IPS DF 4.7 (cell line): ENCODE measurements around the gene MORN1.

Experiments used
- DNase-seq: peaks from one replicate; pipeline ENCODE4 v3.0.0-alpha.2; 2013; ENCODE audit warnings: low spot score; ENCODE audit errors: extremely low read depth

The MORN1 gene

GRCh38 chr1:2352341-2352896 is 38.9 kb downstream of the MORN1 start:
- no peak for DNase-seq

DNA sequence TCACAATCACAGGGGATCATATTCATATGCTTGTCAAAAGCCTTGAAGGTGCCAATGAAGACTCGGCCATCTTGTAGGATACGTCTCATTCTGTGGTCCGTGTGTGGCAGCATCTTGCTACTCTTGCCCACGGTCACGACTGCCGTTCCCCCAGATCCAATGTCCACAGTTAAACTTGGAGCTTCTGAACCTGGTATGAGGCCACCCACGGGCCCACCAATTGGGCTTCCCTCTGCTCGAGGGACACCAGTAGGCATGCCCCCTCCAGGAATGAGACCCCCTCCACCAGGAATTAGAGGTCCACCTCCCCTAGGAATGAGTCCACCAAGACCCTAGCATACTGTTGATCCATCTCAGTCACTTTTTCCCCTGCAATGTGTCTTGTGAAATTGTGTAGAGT is 39.6 kb downstream of the MORN1 start:
- DNase-seq, result no peak

- DNase-seq, result no peak
Measured at GRCh38 chr1:2350911-2351655, 40.3 kb downstream of the MORN1 start.

DNA sequence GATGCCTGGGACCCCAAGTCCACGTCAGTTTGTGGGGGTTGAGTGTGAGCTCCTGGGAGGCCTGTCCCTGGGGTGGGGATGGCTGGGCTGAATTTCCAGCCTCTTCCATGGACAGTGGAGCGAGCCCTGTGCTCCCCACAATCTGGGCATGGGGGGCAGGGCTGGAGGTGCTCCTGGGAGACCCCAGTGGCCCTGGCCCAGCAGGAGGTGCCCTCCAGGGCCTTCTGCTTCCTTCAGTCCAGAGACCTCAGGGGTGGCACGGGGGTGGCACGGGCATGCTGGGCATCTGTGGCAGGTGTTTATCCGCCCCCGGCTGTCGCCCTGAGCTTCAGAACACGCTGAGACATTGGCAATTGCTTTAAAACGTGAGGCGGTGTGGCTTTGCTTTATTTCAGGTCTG is 40.9 kb downstream of the MORN1 start:
- DNase-seq, result no peak

GRCh38 chr1:2349806-2350205 is 41.5 kb downstream of the MORN1 start:
- DNase-seq, result no peak

DNA sequence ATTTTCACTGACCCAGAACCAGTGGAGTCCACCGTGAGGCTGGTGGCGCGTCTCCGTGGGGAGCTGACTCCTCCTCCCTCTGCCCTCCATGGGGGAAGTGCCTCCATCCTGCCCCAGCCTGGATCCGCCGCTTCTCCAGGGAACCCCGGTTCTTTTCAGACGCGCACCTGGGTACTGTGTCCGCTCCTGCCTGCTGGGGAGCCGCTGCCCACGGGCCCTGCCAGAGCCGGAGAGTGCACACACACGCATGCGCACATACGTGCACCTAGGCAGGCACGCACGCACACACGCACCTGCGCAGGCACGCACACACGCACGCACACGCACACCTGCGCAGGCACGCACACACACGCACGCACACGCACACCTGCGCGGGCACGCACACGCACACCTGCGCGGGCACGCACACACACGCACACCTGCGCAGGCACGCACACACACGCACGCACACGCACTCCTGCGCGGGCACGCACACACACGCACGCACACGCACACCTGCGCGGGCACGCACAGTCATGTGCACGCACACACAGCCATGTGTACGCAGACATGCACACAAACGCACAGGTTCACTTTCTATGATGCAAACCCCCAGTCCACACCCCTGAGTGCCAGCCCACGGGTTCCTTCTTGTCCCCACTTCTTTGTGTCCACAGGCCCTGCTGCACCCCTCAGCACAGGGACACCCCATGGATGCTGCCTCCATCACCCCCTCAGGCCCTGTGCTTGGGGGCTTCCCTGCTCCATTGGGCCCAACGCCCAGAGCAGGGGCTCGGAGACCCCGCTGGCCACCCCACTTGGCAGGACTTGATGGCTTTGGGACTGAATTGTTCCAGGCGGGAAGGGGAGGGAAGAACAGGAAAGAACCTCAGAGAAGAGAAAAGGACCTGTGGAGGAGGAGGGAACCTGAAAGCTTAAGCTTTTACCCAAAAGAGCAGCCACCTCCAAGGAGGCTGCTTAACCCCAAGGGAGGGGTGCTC is 42.7 kb downstream of the MORN1 start:
- DNase-seq, result no peak

GRCh38 chr1:2347896-2348295 is 43.5 kb downstream of the MORN1 start:
- DNase-seq, result no peak

- DNase-seq, result no peak
Measured at GRCh38 chr1:2347409-2347785, 44.0 kb downstream of the MORN1 start.

DNA sequence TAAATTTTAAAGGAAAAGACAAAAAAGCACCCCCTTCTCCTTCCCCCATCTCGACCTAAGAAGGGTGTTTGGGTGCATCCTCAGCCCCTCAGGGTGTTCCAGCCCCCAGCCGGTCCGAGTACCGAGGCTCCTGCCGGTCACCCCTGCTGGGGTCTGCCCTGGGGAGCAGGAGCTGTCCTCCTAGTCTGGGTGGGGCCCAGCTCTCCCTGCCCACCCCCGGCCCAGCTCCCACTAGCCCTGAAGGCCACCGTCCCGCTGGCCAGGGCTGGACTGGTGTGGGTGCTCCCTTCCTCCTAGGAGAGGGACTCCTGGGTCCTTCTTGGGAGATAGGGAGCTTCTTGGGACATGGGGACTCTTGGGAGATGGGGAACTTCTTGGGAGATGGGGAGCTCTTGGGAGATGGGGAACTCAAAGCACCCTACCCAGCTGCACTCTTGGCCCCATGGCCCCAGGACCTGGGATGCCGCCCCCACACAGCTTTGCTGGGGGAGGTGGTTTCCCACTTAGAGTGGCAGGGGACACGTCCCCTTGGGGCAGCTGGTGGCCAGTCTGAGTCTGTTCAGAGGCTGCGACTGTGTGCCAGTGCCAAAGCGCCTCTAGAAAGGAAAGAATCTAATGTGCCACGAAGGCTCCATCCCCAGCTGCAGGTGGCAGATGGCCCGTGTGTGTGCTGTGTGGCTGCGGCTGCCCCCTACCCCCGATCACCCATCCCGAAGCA is 44.5 kb downstream of the MORN1 start:
- DNase-seq, result no peak

DNA sequence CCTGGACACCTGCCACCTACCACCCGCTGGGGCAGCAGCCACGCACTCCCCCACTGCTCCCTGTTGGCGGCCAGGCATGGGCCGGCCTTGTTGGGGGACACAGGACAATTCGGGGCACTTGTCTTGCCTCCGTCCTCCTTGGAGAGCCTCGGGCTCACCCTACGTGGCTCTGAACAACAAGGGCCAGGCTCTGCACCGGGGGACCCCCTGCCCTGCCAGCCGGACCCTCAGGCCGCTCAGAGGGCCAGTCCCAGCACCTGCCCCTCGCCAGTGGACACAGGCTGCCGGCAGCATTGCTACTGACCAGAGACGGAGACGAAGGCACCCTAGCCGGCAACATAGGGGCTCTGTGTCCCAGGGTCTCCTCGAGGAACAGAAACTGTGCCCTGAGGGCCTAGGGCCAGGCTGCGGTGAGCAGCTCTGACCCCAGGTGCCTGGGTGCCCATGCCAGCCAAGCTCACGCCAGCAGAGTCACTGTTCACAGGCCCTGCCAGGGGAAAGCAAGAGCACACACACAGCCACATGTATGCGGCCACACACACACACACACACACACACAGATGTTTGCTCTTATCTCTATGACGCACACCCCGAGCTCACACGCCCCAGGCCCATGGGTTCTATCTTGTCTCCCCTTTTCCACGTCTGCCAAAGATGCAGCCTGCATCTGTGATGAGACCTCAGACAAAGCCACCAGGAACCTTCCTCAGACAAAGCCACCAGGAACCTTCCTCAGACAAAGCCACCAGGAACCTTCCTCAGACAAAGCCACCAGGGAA is 45.9 kb downstream of the MORN1 start:
- no peak for DNase-seq

DNA sequence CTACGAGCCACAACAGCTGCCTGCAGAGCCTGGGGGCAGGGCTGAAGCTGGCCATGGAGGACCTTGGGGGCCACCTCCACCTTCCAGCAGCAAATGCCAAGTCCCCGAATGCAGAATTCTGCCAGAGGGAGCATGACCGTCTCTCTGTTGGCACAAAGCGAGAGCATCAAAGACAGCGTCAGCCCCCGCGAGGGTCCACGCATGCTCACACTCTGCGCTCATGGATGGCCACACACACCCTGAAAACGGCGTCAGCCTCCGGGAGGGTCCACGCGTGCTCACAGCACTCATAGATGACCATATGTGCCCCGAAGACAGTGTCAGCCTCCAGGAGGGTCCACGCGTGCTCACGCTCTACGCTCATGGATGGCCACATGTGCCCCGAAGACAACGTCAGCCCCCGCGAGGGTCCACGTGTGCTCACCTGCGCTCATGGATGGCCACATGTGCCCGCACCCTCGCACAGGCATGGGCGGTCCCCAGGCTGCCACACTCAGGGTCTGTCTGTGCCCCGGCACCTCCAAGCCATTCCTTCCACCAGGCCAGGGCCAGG is 46.5 kb downstream of the MORN1 start:
- no peak for DNase-seq

- DNase-seq, result no peak
Measured at GRCh38 chr1:2344121-2344681, 47.2 kb downstream of the MORN1 start.

DNA sequence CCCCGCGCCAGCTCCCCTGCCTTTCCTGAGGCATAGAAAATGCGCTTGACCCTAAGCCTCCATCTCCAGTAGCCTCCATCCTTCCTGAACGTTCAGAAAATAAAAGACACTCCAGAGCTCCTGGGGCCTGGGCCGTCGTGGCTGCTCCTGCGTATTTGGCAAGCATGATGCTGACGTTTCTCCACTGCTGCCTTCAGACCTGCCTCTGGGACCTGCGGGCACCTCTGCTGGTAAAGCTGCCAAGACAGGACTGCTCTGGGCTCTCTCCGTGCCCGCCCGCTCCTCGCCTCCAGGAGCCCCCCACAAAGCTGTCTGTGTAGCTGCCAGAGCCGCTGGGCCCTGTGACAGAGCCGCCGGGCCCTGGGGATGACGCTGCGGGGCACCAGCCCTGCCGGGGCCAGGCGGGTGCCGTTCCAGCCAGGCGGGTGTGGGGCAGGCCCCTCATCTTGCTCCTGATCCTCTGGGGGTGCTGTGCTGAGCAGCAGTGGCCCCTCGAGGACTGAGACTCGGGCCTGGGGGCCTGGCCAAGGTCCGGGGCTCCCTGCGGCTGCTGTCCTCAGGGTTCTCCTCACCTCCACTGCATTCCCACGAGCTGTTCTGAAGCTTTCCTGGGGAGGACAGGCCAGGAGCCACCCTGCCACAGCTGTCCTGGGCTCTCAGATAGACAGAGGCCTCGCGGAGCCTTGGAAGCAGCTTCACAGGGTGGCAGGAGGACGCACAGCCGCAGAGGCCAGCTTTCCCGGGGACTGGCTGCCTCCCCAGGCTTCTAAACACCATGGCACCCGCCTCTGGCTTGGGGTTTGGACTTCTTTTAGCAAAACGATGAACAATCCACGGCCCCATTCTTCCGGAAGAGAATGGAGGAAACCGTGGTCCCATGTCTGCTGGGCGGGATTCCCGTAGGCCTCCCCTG is 48.1 kb downstream of the MORN1 start:
- no peak for DNase-seq

DNA sequence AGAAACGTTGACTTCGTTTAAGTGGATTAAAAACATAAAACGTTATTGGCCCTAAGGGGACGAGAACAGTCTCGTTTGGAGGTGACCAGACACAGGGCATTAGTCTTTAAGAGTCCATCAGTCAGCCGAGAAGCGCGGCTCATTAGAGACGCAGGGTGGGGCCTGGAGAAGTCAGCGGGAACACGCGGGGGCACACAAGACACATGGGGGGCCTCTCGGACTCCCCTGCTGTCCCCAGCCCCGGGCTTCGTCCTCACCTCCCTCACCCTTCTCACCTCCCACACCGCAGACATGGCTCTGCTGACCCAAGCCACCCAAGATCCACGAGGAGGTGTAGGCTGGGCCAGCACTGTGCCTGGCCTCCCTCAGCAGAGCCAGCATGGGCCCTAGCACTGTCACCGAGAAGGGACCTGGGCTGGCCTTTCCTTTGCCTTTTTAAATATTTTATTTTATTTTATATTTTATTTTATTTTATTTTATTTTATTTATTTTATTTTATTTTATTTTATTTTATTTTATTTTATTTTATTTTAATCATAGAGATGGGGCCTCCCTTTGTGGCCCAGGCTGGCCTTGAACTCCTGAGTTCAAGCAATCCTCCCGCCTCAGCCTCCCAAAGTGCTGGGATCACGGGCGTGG is 48.9 kb downstream of the MORN1 start:
- no peak for DNase-seq

DNA sequence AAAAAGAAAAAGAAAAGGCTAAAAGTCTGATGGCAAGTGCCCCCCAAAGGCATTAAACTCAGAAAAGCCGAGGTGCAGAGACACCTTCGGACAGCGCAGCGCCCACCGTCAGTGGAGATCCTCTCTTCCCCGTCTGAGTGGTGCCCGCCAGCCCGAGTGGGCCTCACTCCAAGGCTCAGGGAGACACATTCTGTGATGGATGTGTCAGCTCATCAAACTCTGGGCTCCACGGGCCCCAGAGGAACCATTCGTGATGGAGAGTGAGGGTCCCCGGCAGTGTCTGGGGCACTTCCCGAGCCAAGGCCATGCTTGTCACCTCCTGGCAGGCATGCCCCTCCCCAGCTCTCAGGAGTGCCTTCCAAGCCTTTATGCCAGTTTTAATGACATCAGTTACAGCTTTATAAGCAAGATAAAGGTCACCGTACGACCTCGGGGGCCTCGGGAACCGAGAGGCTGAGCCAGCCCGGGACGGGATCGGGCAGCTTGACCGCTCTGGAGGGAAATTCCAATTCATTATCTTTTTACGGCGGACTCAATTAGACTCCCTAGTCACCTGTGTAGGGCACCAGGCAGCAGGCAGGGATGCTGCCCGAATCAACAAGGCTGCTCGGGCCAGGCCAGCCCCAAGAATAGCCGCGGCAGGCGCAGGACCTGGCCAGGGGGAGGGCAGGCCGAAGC is 49.5 kb downstream of the MORN1 start:
- DNase-seq, result no peak

- DNase-seq, result no peak
Measured at GRCh38 chr1:2340918-2341254, 50.5 kb downstream of the MORN1 start.

- DNase-seq, result no peak
Measured at GRCh38 chr1:2340086-2340917, 51.1 kb downstream of the MORN1 start.
